Stimulated activated naive CD8-positive, alpha-beta T cell treated with anti-CD3 and anti-CD28 coated beads, Interleukin-15, Interleukin-2, amounts not matched to agents 100 ng/mL and 50 ng/mL, for 24 hours (primary cell): Measurements from ENCODE around the gene CCDC28B.
A peak's percentile ranks its signal among the peaks of the same experiment; 100 is the strongest.

Experiments
- H3K27ac Mint-ChIP-seq: one replicate; pipeline ENCODE4 v1.8.0; 2021; ENCODE audit warnings: mild to moderate bottlenecking, mixed read lengths
- H3K27me3 Mint-ChIP-seq: one replicate; pipeline ENCODE4 v1.8.0; 2021; ENCODE audit warnings: mixed read lengths
- H3K36me3 Mint-ChIP-seq: one replicate; pipeline ENCODE4 v1.8.0; 2021; ENCODE audit warnings: low read depth, mixed read lengths
- H3K4me1 Mint-ChIP-seq: one replicate; pipeline ENCODE4 v1.8.0; 2021; ENCODE audit warnings: low read depth, mixed read lengths
- H3K4me3 Mint-ChIP-seq: one replicate; pipeline ENCODE4 v1.8.0; 2021; ENCODE audit warnings: mild to moderate bottlenecking, mixed read lengths
- H3K9me3 Mint-ChIP-seq: one replicate; pipeline ENCODE4 v1.8.0; 2021; ENCODE audit warnings: mixed read lengths

The CCDC28B gene

DNA sequence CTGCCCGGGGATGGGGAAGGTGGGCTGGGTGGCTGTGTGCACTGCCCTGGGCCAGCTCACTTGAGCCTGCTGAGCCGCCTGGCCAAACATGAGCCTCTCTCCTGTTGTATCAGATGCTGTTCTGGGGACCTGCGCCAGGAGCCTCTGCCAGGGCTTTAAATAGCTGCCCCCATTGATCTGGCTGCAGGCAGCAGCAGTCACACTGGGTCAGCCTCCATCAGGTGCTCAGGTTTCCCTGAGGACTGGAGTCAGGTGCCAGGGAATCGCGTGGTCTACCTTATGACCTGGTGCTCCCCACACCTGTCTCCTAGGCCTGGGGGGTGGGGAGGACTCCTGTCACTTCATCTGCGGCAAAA lies 700 bp upstream of the CCDC28B start:
- H3K27ac Mint-ChIP-seq, result peak overlapping the region; percentile 80
- H3K4me3 Mint-ChIP-seq, result peak overlapping the region; percentile 75
- H3K36me3 Mint-ChIP-seq, result peaks cover 32% of the 10 kb centered on the region
- no peaks in the 10 kb centered on the region for H3K9me3 Mint-ChIP-seq
- no peaks in the 10 kb centered on the region for H3K27me3 Mint-ChIP-seq
- H3K4me1 Mint-ChIP-seq, result peaks cover 79% of the 10 kb centered on the region

DNA sequence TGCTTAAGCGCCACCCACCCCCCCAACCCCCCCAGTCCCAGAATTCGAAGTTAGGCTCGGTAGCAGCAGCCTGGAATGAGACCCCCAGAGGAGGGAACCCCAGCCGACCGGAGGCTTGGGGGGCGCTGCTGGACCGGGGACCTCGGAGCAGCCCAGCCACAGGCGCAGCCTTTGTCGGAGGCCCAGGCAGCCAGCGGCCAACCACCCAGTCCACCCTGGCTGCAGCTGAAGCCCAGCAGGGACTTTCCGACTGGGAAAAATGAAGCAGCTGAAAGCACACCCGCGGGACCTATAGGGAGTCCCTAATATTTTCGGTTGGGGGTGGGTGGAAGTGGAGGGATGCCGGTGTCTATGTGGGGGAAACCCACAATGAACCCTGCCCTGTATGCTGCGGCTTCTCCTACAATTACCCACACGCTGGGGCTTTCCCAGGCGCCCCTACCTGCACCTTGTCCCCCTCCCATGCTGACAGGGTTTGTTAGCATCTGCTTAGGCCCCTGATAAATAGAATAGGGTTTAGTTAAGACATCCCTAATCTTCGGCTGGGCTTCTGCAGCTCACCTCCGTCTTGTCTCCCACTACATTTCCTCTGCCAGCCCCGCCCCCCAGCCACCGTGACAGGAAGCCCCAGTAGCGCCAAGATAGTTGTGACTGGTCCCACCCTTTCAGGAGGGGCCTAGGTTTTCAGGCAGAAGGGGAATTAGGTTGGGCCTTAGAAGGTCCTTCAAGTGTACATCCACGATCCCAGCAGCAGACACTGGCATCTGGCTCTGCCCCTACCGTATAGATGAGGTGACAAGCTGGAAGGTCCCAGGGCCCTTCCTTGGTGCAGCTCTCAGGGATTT lies 838 bp downstream of the CCDC28B start:
- no peaks in the 10 kb centered on the region for H3K9me3 Mint-ChIP-seq
- peak overlapping the region; percentile 87 for H3K27ac Mint-ChIP-seq
- peaks cover 77% of the 10 kb centered on the region for H3K4me1 Mint-ChIP-seq
- H3K4me3 Mint-ChIP-seq, result peak overlapping the region; percentile 75
- H3K36me3 Mint-ChIP-seq, result peaks cover 20% of the 10 kb centered on the region
- H3K27me3 Mint-ChIP-seq, result no peaks in the 10 kb centered on the region

- H3K4me1 Mint-ChIP-seq, result peaks cover 56% of the 10 kb centered on the region
- H3K9me3 Mint-ChIP-seq, result no peaks in the 10 kb centered on the region
- peaks cover 6% of the 10 kb centered on the region for H3K36me3 Mint-ChIP-seq
- H3K4me3 Mint-ChIP-seq, result peak overlapping the region; percentile 89
- no peaks in the 10 kb centered on the region for H3K27me3 Mint-ChIP-seq
- no peak overlapping the region for H3K27ac Mint-ChIP-seq
Measured at GRCh38 chr1:32204943-32205361, 4.6 kb downstream of the CCDC28B start.

DNA sequence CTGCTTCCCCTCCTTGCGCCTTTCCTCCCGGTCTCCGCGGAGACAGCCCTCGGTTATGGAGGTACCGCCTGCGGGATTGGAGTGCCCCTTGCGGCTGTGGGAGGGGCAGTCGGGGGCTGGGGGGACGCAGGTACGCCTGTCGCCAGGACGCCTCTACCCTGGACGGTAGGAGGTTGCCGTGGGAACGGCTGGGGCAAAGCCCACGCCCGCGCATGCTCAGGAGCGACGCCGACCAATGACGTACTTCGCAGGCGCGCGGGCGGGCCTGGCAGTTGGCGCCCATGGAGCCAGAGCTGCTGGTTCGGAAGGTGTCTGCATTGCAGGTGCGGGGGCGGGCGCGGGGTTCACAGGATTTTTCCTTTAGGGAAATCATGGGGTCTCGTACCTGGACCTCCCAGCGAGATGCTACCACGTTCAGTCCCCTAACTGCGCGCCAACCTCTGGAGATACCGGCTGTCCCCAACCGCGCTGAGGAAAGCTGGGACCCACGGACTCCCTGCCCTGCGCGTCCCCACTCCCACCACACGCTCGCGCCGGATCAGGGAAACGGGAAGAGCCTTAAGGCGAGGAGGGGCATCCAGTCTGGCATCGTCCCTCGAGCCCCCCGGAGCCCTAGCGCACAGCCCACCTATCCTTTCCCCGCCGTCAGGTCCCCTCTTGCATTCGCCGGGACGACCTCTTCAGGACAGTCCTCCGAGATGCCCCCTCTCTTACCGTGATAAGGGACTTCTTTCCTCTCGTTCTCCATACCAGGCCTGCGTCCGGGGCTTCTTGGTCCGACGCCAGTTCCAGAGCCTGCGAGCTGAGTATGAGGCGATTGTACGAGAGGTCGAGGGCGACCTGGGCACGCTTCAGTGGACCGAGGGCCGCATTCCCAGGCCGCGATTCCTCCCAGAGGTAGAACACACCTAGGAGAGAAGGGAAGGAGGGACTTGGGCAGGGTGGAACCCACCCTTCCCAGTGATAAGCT lies 5.3 kb downstream of the CCDC28B start, which contains the start of gene IQCC:
IQCC (plus strand) TSS at position 271 of the 970 bp plus-strand sequence; CDS start at position 282, 11 bp downstream.
- Mint-ChIP-seq H3K4me3 (peak within 1 kb of the TSS; percentile 89), H3K27me3 (no peaks in the 10 kb centered on the region), H3K36me3 (peaks cover 6% of the 10 kb centered on the region), H3K4me1 (peaks cover 49% of the 10 kb centered on the region), H3K9me3 (no peaks in the 10 kb centered on the region), H3K27ac (peak within 1 kb of the TSS; percentile 83)

- H3K27ac Mint-ChIP-seq, result no peak overlapping the region
- H3K4me1 Mint-ChIP-seq, result peaks cover 30% of the 10 kb centered on the region
- H3K36me3 Mint-ChIP-seq, result peaks cover 6% of the 10 kb centered on the region
- no peaks in the 10 kb centered on the region for H3K9me3 Mint-ChIP-seq
- no peak overlapping the region for H3K4me3 Mint-ChIP-seq
- no peaks in the 10 kb centered on the region for H3K27me3 Mint-ChIP-seq
Measured at GRCh38 chr1:32208469-32208868, 8.1 kb downstream of the CCDC28B start.

GRCh38 chr1:32208891-32209328 lies 8.5 kb downstream of the CCDC28B start, which contains the start of gene DCDC2B:
DCDC2B (plus strand) TSS chr1:32209089; CDS start chr1:32209094, 5 bp downstream.
- Mint-ChIP-seq H3K4me3 (no peak within 1 kb of the TSS), H3K27me3 (no peaks in the 10 kb centered on the region), H3K27ac (no peak within 1 kb of the TSS), H3K36me3 (peaks cover 6% of the 10 kb centered on the region), H3K9me3 (no peaks in the 10 kb centered on the region), H3K4me1 (peaks cover 28% of the 10 kb centered on the region)

DNA sequence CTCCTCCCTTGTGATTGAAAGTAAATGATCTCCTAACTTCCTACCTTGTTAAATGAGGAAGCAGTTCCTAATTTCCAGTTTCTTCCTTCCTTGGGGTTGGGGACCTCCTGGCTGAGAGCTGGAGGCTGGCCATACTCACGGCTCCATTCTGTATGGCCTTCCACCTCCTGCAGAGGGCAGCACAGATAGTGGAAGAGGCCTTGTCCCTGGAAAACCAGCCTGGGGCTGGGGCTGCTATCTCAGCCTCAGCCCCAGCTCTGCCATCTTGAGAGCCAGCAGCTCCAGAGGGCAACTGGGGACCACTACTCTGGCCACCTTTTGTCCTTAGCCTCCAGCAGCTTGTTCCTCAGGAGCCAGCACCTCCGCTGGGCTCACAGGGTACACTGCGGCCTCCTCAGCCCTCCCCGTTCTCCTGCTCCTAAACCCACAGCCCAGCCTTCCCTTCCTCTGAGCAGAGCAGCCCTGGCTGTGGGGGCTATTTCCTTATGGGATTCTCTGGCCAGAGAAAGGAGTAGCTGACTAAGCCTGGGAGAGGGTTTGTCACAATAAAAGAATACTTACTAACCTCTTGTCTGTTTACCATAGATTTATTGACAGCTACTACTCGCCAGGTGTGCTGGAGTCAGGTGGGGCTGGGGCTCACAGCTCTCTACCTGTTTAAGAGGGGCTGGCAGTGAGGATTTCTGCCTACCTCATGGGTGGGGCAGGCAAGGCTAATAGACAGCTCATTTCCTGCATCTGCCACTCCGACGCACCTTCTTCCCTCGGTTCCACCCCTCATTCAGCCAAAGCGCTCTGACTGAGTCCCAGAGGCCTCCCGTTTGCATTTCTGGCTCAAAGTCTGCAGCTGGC lies 15.5 kb downstream of the CCDC28B start:
- H3K9me3 Mint-ChIP-seq, result no peaks in the 10 kb centered on the region
- no peak overlapping the region for H3K4me3 Mint-ChIP-seq
- H3K27ac Mint-ChIP-seq, result no peak overlapping the region
- peaks cover 6% of the 10 kb centered on the region for H3K4me1 Mint-ChIP-seq
- H3K36me3 Mint-ChIP-seq, result peaks cover 9% of the 10 kb centered on the region
- H3K27me3 Mint-ChIP-seq, result no peaks in the 10 kb centered on the region

- no peak overlapping the region for H3K4me3 Mint-ChIP-seq
- no peaks in the 10 kb centered on the region for H3K27me3 Mint-ChIP-seq
- peaks cover 13% of the 10 kb centered on the region for H3K4me1 Mint-ChIP-seq
- peaks cover 9% of the 10 kb centered on the region for H3K36me3 Mint-ChIP-seq
- no peaks in the 10 kb centered on the region for H3K9me3 Mint-ChIP-seq
- no peak overlapping the region for H3K27ac Mint-ChIP-seq
Measured at GRCh38 chr1:32216566-32216965, 16.2 kb downstream of the CCDC28B start.

DNA sequence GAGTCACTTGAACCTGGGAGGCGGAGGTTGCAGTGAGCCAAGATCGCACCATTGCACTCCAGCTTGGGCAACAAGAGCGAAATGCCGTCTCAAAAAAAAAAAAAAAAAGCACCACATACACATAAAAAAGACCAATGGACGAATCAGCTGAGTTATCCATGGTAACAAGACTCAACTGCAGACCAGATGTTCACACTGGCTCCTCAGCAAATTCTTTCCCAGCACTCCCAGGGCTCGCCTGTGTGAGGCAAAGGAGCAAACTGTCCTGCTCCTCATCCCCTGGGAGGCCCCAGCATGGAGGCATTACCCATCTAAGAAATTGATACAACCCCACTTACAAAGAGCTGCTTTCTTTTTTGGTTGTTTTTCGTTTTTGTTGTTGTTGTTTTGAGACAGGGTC lies 18.6 kb downstream of the CCDC28B start:
- H3K4me3 Mint-ChIP-seq, result no peak overlapping the region
- no peaks in the 10 kb centered on the region for H3K9me3 Mint-ChIP-seq
- peaks cover 29% of the 10 kb centered on the region for H3K4me1 Mint-ChIP-seq
- peaks cover 24% of the 10 kb centered on the region for H3K36me3 Mint-ChIP-seq
- no peak overlapping the region for H3K27ac Mint-ChIP-seq
- no peaks in the 10 kb centered on the region for H3K27me3 Mint-ChIP-seq

GRCh38 chr1:32220746-32221580 lies 20.6 kb downstream of the CCDC28B start:
- H3K36me3 Mint-ChIP-seq, result peaks cover 35% of the 10 kb centered on the region
- H3K9me3 Mint-ChIP-seq, result no peaks in the 10 kb centered on the region
- no peaks in the 10 kb centered on the region for H3K27me3 Mint-ChIP-seq

GRCh38 chr1:32221581-32221979 lies 21.2 kb downstream of the CCDC28B start:
- peaks cover 34% of the 10 kb centered on the region for H3K36me3 Mint-ChIP-seq
- no peaks in the 10 kb centered on the region for H3K27me3 Mint-ChIP-seq
- H3K27ac Mint-ChIP-seq, result peak overlapping the region; percentile 93
- no peaks in the 10 kb centered on the region for H3K9me3 Mint-ChIP-seq
- peak overlapping the region; percentile 92 for H3K4me3 Mint-ChIP-seq
- H3K4me1 Mint-ChIP-seq, result peaks cover 38% of the 10 kb centered on the region

More at GRCh38 chr1:32220746-32221580, 20.6 kb downstream of the CCDC28B start:
- H3K27ac Mint-ChIP-seq, result peak overlapping the region; percentile 93
- peaks cover 38% of the 10 kb centered on the region for H3K4me1 Mint-ChIP-seq
- peak overlapping the region; percentile 92 for H3K4me3 Mint-ChIP-seq

GRCh38 chr1:32221980-32222755 lies 21.8 kb downstream of the CCDC28B start, which contains the start of the genes EIF3I and TMEM234:
EIF3I (plus strand) TSS chr1:32222407; CDS start chr1:32222442, 35 bp downstream.
TMEM234 (minus strand) TSS chr1:32222353; CDS start chr1:32222322, 31 bp downstream.
- Mint-ChIP-seq H3K36me3 (peaks cover 35% of the 10 kb centered on the region), H3K4me3 (peak within 1 kb of the TSS; percentile 92), H3K27ac (peak within 1 kb of the TSS; percentile 93), H3K27me3 (no peaks in the 10 kb centered on the region), H3K4me1 (peaks cover 38% of the 10 kb centered on the region), H3K9me3 (no peaks in the 10 kb centered on the region)

DNA sequence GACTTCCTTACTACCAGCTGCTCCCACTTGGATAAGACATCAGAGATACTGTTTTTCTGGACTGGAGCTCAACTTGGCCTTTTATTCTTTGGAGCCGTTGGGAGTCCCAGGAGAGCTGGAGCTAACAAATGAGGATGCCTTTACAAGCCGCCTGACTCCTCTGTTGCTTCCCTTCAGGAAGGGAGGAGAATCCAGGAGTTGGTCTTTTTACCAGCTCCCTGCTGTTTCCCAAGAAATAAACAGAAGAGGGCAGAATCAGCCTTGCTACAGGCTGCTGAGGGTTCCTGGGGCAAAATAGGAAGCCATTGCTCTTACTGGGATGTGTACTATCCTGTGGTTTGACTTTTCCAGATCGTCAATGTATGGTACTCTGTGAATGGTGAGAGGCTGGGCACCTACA lies 23.3 kb downstream of the CCDC28B start:
- peaks cover 38% of the 10 kb centered on the region for H3K4me1 Mint-ChIP-seq
- peaks cover 50% of the 10 kb centered on the region for H3K36me3 Mint-ChIP-seq
- peak overlapping the region; percentile 92 for H3K4me3 Mint-ChIP-seq
- H3K27me3 Mint-ChIP-seq, result no peaks in the 10 kb centered on the region
- H3K27ac Mint-ChIP-seq, result peak overlapping the region; percentile 93
- H3K9me3 Mint-ChIP-seq, result no peaks in the 10 kb centered on the region
